ENCODE results near the gene MOV10L1. TPM values are rescaled to one million over a fixed set of nuclear protein-coding genes. Genes with fewer than 3 reads are reported as not detected.

Gene MOV10L1
- total and polyA plus RNA-seq, 9 of the 15 experiments (the other 6 are each of a cell fraction or from before 2014, with no cell fraction given) = 0.06 to 0.43 (median 0.15) TPM

DNA sequence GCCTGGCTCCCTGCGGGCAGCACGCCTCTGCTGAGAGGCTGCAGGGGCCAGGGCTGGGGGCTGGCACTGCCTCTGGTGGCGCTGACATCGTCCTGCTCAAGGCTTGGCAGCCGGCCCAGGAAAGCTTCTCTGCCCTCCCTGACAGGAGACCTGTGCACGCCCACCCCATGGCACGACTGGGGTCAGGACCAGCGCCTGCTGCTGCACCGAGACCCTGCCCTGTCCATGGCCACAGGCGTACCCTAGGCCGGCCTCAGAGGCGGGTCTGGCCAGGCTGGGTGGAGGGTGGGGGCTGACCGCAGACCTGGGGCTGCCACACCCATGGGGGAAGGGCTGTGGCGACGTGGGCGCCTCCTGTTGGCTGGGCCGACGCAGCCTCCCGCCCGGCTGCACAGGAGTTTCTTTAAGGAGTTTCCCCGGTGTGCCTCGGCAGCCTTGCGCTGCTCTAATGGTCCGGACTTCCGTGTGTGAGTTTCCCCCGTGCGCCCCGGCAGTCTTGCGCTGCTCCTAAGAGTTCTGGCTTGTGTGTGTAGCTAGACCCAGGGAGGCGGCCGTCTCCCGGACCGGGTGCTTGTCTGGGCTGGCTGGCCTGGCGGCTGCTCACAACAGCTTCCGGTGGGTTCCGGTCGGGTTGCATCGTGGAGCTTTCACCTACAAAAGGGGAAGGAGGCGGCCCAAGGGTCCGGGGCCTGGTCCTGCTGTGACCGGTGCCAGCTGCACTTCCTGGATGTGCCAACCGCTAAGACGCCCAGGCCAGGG, 100.6 kb downstream of the MOV10L1 start (continued):
- TF ChIP-seq CEBPZ (IDR thresholded peaks at IDR 0.05; ENCODE audit: borderline replicate concordance, low read depth, low read length) (no peak), FOXJ2 (tag; IDR thresholded peaks at IDR 0.05) (no peak), MBD2 (IDR thresholded peaks at IDR 0.05; ENCODE audit: borderline replicate concordance, low read depth) (no peak), PHF21A (IDR thresholded peaks at IDR 0.05; ENCODE audit: borderline replicate concordance, low read depth) (no peak), SMAD4 (CRISPR knock-in tag; conservative IDR thresholded peaks at IDR 0.05) (peak; percentile 80), DMBX1 (CRISPR knock-in tag; IDR thresholded peaks at IDR 0.05; ENCODE audit: borderline replicate concordance) (no peak), RBM34 (IDR thresholded peaks at IDR 0.05; ENCODE audit: borderline replicate concordance, insufficient read depth, low read length) (no peak), PRMT5 (CRISPR knock-in tag; IDR thresholded peaks at IDR 0.05) (no peak), ZFP1 (CRISPR knock-in tag; IDR thresholded peaks at IDR 0.05) (no peak), MEF2D (tag; conservative IDR thresholded peaks at IDR 0.05; ENCODE audit: low read depth) (no peak)
- TF ChIP-seq, protein P1, sequence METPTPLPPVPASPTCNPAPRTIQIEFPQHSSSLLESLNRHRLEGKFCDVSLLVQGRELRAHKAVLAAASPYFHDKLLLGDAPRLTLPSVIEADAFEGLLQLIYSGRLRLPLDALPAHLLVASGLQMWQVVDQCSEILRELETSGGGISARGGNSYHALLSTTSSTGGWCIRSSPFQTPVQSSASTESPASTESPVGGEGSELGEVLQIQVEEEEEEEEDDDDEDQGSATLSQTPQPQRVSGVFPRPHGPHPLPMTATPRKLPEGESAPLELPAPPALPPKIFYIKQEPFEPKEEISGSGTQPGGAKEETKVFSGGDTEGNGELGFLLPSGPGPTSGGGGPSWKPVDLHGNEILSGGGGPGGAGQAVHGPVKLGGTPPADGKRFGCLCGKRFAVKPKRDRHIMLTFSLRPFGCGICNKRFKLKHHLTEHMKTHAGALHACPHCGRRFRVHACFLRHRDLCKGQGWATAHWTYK (CRISPR knock-in tag; IDR thresholded peaks at IDR 0.05) = no peak
- TF ChIP-seq, protein P2, sequence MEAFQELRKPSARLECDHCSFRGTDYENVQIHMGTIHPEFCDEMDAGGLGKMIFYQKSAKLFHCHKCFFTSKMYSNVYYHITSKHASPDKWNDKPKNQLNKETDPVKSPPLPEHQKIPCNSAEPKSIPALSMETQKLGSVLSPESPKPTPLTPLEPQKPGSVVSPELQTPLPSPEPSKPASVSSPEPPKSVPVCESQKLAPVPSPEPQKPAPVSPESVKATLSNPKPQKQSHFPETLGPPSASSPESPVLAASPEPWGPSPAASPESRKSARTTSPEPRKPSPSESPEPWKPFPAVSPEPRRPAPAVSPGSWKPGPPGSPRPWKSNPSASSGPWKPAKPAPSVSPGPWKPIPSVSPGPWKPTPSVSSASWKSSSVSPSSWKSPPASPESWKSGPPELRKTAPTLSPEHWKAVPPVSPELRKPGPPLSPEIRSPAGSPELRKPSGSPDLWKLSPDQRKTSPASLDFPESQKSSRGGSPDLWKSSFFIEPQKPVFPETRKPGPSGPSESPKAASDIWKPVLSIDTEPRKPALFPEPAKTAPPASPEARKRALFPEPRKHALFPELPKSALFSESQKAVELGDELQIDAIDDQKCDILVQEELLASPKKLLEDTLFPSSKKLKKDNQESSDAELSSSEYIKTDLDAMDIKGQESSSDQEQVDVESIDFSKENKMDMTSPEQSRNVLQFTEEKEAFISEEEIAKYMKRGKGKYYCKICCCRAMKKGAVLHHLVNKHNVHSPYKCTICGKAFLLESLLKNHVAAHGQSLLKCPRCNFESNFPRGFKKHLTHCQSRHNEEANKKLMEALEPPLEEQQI (IDR thresholded peaks at IDR 0.05) = no peak
- TF ChIP-seq, protein P3, sequence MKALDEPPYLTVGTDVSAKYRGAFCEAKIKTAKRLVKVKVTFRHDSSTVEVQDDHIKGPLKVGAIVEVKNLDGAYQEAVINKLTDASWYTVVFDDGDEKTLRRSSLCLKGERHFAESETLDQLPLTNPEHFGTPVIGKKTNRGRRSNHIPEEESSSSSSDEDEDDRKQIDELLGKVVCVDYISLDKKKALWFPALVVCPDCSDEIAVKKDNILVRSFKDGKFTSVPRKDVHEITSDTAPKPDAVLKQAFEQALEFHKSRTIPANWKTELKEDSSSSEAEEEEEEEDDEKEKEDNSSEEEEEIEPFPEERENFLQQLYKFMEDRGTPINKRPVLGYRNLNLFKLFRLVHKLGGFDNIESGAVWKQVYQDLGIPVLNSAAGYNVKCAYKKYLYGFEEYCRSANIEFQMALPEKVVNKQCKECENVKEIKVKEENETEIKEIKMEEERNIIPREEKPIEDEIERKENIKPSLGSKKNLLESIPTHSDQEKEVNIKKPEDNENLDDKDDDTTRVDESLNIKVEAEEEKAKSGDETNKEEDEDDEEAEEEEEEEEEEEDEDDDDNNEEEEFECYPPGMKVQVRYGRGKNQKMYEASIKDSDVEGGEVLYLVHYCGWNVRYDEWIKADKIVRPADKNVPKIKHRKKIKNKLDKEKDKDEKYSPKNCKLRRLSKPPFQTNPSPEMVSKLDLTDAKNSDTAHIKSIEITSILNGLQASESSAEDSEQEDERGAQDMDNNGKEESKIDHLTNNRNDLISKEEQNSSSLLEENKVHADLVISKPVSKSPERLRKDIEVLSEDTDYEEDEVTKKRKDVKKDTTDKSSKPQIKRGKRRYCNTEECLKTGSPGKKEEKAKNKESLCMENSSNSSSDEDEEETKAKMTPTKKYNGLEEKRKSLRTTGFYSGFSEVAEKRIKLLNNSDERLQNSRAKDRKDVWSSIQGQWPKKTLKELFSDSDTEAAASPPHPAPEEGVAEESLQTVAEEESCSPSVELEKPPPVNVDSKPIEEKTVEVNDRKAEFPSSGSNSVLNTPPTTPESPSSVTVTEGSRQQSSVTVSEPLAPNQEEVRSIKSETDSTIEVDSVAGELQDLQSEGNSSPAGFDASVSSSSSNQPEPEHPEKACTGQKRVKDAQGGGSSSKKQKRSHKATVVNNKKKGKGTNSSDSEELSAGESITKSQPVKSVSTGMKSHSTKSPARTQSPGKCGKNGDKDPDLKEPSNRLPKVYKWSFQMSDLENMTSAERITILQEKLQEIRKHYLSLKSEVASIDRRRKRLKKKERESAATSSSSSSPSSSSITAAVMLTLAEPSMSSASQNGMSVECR (CRISPR knock-in tag; IDR thresholded peaks at IDR 0.05) = peak; percentile 70
- TF ChIP-seq, protein P4, sequence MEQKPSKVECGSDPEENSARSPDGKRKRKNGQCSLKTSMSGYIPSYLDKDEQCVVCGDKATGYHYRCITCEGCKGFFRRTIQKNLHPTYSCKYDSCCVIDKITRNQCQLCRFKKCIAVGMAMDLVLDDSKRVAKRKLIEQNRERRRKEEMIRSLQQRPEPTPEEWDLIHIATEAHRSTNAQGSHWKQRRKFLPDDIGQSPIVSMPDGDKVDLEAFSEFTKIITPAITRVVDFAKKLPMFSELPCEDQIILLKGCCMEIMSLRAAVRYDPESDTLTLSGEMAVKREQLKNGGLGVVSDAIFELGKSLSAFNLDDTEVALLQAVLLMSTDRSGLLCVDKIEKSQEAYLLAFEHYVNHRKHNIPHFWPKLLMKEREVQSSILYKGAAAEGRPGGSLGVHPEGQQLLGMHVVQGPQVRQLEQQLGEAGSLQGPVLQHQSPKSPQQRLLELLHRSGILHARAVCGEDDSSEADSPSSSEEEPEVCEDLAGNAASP (IDR thresholded peaks at IDR 0.05) = no peak

Measured in K562 (cell line).